Epithelial cell of proximal tubule (primary cell): Measurements from ENCODE around the gene PTPRD. TPM values are rescaled to one million over a fixed set of nuclear protein-coding genes. Genes with fewer than 3 reads are reported as not detected.
A peak's percentile ranks its signal among the peaks of the same experiment; 100 is the strongest.

ENCODE experiments used
- DNase-seq: peaks from one replicate; pipeline ENCODE4 v3.0.0-alpha.2; 2011; ENCODE audit warnings: low read depth
- H3K4me3 ChIP-seq: 2 replicates; pipeline ENCODE4 v1.5.1; 2011; ENCODE audit warnings: low read depth, mild to moderate bottlenecking, low read length
- total RNA-seq: library from RNA; depleted of rRNA; stranded (reverse); fragments of >200 nt; gene quantifications from 2 replicates; pipeline ENCODE4 v1.2.3, GENCODE V29; 2015
- TF ChIP-seq, protein P1 (sequence below): conservative IDR thresholded peaks from 2 replicates; pipeline ENCODE4 v1.5.1; 2012; ENCODE audit warnings: low read depth, mild to moderate bottlenecking, low read length

Gene PTPRD
- total RNA-seq, 1 donor from 2014 or later: 3.2 TPM

DNA sequence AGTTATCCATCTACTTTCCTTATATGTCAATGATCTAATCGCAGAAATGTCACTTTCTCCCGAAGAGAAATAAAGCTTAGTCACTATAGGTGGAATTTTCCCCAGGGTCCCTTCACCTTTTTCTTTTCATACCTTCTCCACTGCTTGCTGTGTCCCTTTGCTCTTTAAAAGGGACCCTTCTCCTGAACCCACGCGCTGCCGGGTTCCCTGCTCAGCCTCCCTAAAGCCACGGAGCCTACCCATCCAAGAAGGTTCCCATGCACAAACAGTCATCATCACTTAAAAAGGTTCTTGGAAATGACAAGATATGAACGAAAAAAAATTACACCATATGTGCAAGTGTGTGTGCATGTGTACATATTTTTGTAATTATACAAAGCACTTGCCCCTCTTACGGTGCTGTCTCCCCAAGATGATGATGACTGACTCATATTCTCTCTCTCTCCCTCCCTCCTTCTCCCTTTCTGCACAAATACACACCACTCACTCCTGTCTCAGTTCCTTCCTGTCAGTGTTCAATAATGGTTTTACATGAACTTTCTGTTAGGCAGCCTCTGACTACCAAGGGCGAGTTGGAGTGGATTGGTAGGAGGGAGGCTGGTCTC is 1.5 kb upstream of the PTPRD start:
- TF ChIP-seq, protein P1, sequence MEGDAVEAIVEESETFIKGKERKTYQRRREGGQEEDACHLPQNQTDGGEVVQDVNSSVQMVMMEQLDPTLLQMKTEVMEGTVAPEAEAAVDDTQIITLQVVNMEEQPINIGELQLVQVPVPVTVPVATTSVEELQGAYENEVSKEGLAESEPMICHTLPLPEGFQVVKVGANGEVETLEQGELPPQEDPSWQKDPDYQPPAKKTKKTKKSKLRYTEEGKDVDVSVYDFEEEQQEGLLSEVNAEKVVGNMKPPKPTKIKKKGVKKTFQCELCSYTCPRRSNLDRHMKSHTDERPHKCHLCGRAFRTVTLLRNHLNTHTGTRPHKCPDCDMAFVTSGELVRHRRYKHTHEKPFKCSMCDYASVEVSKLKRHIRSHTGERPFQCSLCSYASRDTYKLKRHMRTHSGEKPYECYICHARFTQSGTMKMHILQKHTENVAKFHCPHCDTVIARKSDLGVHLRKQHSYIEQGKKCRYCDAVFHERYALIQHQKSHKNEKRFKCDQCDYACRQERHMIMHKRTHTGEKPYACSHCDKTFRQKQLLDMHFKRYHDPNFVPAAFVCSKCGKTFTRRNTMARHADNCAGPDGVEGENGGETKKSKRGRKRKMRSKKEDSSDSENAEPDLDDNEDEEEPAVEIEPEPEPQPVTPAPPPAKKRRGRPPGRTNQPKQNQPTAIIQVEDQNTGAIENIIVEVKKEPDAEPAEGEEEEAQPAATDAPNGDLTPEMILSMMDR: no peak
- no peak for DNase-seq

DNA sequence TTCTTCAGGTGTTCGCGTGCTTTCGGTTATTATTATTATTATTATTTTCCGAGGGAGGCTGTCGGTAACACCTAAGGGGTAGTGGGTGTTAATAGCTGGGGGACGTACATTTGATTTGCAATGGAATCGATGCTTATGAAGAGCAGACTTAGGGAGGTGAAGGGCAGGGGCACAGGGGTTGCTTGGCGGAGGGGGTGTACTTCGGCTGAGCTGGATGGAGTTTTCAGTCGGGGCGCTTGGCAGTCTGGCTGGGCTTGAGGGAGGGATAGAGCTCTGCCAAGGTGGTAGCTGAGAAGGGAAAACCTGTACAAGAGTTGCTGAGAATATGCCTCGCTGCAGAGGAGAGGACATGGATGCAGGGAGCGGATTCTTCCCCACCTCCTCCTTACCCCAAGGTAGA is 617 bp upstream of the PTPRD start:
- TF ChIP-seq, protein P1: no peak
- no peak for DNase-seq
- H3K4me3 ChIP-seq: peak overlapping the region; percentile 49

More for the DNA sequence above, 1.5 kb upstream of the PTPRD start:
- no peak overlapping the region for H3K4me3 ChIP-seq

DNA sequence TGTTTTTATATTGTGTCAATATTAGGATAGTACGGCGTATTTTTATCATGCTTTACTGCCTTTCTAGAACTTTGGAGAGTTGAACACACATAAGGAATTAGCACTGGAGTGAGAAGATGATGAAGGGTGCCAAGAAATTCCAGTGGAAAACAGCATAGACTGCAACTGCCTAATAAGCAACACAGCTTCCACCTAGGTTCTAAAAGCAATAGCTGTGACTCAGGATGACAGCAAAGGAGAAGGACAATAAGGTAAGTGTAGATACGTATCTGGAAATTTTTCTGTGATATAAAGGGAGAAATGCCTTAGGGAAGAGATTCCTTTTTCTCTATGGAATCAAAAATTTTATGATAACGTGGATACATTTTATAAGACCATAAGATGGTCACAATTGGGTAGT is 7.4 kb downstream of the PTPRD start:
- TF ChIP-seq, protein P1: no peak
- no peak for DNase-seq
- H3K4me3 ChIP-seq: no peak overlapping the region

DNA sequence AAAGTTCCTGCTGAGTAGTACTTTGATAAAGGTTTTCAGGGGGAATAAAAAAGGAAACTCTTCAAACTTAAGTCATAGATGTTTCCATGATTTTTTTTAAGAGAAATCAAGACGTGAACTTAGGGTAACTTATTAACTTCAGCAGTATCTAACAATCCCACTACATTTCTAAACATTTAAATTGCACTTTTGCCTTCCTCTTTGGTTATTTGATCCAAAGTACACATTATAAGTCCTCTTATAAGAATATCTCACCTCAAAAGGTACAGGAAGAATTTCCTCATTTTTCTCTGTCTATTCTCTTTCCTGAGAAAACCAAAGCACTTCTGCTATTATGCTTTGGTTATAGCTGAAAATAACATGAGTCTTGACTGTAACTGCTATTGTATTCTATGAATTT is 7.9 kb downstream of the PTPRD start:
- H3K4me3 ChIP-seq: no peak overlapping the region
- TF ChIP-seq, protein P1: no peak
- no peak for DNase-seq

DNA sequence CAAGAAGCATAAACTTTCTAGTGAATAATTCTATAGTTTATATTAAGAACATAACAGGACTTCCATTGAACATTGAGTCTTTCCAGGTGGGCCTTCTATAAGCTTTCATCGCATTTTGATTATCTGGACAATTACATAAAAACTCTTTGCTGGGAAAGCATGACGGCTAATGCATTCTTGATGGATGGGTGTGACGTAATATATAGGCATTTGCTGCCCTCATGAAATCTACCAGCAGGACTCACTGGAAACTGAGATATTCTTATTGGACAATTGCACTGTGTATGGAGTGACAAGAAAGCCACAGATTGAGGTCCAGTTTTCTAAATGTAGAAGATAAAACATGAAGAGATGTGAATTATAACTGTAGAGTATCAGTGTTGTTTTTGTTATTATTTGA is 15.0 kb downstream of the PTPRD start:
- DNase-seq: no peak
- TF ChIP-seq, protein P1: no peak
- no peak overlapping the region for H3K4me3 ChIP-seq

DNA sequence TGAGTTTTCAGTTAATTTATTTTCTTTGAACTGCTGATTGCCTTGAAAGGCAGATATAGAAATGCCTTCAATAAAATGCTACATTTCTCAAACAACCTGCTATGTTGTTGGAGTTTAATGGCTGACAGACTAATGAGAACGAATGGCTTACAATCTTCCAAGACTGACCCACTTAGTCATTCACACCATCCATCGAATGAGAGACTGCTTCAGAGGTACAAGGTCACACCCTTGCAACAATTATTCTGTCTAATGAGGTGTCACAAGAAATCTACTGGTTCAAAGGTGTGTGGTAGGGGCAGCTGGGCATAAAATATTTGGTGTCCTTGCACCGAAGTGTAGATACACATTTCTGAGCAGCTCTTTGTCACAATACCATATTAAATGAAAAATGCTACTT is 18.3 kb downstream of the PTPRD start:
- TF ChIP-seq, protein P1: no peak
- no peak overlapping the region for H3K4me3 ChIP-seq
- DNase-seq: no peak

DNA sequence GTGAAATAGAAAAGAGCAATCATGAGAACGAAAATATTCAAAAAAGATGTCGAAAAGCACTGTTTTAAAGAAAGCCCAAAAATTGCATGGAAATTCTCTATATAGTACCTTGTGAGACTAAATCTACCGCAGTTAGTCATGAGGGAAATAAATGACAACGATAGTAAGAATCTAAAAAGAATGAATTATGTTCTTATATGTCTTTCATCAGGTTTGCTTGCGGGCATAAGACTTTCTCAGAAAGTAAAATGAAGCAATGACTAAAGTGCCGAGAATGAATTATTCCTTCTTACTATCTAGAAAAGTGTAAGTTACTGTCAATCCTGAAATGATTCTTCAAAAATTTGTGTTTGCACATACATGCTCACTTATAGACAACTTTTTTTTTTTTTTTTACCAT is 26.4 kb downstream of the PTPRD start:
- no peak for DNase-seq
- H3K4me3 ChIP-seq: no peak overlapping the region
- TF ChIP-seq, protein P1: no peak
